Measurements from ENCODE around the gene TUFT1. TPM values are rescaled to one million over a fixed set of nuclear protein-coding genes. Genes with fewer than 3 reads are reported as not detected.

The TUFT1 gene
- total RNA-seq, 2 experiments from 2014 or later, result 2.3 to 2.7 TPM

Other genes starting within 250 kb of the TUFT1 start
- 10 to 100 TPM; 51.6 to 57.4 TPM for gene PI4KB, start 212.9 kb upstream of the TUFT1 start, total RNA-seq
- gene RFX5, start 193.1 kb upstream of the TUFT1 start, total RNA-seq, result 10 to 100 TPM; 65.5 to 73.3 TPM
- gene SELENBP1, start 167.6 kb upstream of the TUFT1 start, total RNA-seq, result not detected
- 100 to 1,000 TPM; 448 to 472 TPM for gene PSMB4, start 140.7 kb upstream of the TUFT1 start, total RNA-seq
- 10 to 100 TPM; 63.0 to 63.9 TPM for gene POGZ, start 80.8 kb upstream of the TUFT1 start, total RNA-seq
- 1 to 10 TPM; 1.2 to 1.8 TPM for gene CGN, start 28.9 kb upstream of the TUFT1 start, total RNA-seq
- 10 to 100 TPM; 33.1 to 33.8 TPM for gene SNX27, start 71.7 kb downstream of the TUFT1 start, total RNA-seq
- not detected for gene CELF3, start 176.5 kb downstream of the TUFT1 start, total RNA-seq
- not detected for gene RIIAD1, start 181.2 kb downstream of the TUFT1 start, total RNA-seq
- gene MRPL9, start 223.2 kb downstream of the TUFT1 start, total RNA-seq, result 100 to 1,000 TPM; 161 to 169 TPM

Data from activated CD8-positive, alpha-beta memory T cell treated with anti-CD3 and anti-CD28 coated beads for 36 hours (primary cell).